ENCODE data around the gene MRPL1. TPM values are rescaled to one million over a fixed set of nuclear protein-coding genes. Genes with fewer than 3 reads are reported as not detected.

MRPL1 gene
- total and polyA plus RNA-seq, 2 of the 13 experiments (the other 11 are each of a cell fraction or from before 2014, with no cell fraction given) = 23.3 to 61.5 TPM

DNA sequence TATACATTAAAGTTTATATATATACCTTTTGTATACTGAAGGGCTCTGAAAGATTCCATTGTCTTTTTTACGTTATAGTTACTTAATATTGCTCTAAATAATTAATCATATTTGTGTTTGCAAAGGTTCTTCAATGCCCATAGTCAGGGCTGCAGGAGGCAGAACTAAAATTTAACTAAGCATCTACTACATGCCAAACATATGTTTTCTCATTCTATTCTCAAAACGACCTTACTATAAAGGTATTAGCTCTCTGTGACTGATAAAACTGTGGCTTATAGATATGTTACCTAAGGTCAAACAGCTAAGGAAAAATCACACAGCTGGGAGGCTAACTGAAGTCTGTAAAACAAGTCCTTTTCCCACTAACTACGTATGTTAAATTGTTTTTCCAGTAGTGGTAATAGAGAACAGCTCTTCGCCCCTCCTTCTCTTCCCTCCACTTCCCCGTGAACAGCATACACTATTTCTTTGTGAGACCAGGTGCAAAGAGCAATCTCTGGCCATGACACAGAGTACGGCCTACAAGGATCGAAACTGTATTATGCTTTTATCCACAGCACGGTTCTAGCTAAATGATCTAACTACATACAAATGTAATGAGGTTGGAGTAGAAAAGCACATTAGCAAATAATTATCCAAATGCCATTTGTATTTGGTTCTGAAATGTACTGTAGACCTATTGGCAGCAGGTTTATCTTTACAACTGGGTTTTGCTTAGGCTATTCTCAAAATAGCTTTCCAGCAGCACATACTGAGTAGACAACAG, 45.1 kb upstream of the MRPL1 start (continued):
- TF ChIP-seq ZNF816 (CRISPR knock-in tag; IDR thresholded peaks at IDR 0.05; ENCODE audit: borderline replicate concordance) (no peak; the same call in 1 of the 2 replicates), NFYB (CRISPR knock-in tag; IDR thresholded peaks at IDR 0.05) (no peak), ZNF263 (CRISPR knock-in tag; IDR thresholded peaks at IDR 0.05) (no peak), MAF1 (CRISPR knock-in tag; IDR thresholded peaks at IDR 0.05; ENCODE audit: borderline replicate concordance) (no peak), NR2F2 (IDR thresholded peaks at IDR 0.05; ENCODE audit: borderline replicate concordance, low read depth) (no peak), NFATC3 (CRISPR knock-in tag; IDR thresholded peaks at IDR 0.05) (no peak), ZNF124 (CRISPR knock-in tag; IDR thresholded peaks at IDR 0.05) (peak; percentile 78; the same call in 1 of the 2 replicates), RORA (CRISPR knock-in tag; IDR thresholded peaks at IDR 0.05) (no peak), TCF12 (IDR thresholded peaks at IDR 0.05) (no peak), TCF12 (CRISPR knock-in tag; IDR thresholded peaks at IDR 0.05) (no peak), ZFYVE20 (CRISPR knock-in tag; IDR thresholded peaks at IDR 0.05; ENCODE audit: borderline replicate concordance, low read depth) (no peak), TARDBP (CRISPR knock-in tag; IDR thresholded peaks at IDR 0.05) (no peak), BRD4 (CRISPR knock-in tag; IDR thresholded peaks at IDR 0.05) (no peak), ZC3H4 (CRISPR knock-in tag; IDR thresholded peaks at IDR 0.05; ENCODE audit: borderline replicate concordance) (no peak), ZNF10 (CRISPR knock-in tag; IDR thresholded peaks at IDR 0.05; ENCODE audit: borderline replicate concordance, low read depth) (no peak), RBM22 (optimal IDR thresholded peaks at IDR 0.05; ENCODE audit: low read length) (no peak), DR1 (CRISPR knock-in tag; IDR thresholded peaks at IDR 0.05) (no peak), AHR (CRISPR knock-in tag; IDR thresholded peaks at IDR 0.05) (no peak), ZNF136 (CRISPR knock-in tag; IDR thresholded peaks at IDR 0.05; ENCODE audit: low read depth) (no peak), TOPORS (CRISPR knock-in tag; IDR thresholded peaks at IDR 0.05) (no peak), ZNF234 (CRISPR knock-in tag; conservative IDR thresholded peaks at IDR 0.05) (no peak)
- TF ChIP-seq, protein P1, sequence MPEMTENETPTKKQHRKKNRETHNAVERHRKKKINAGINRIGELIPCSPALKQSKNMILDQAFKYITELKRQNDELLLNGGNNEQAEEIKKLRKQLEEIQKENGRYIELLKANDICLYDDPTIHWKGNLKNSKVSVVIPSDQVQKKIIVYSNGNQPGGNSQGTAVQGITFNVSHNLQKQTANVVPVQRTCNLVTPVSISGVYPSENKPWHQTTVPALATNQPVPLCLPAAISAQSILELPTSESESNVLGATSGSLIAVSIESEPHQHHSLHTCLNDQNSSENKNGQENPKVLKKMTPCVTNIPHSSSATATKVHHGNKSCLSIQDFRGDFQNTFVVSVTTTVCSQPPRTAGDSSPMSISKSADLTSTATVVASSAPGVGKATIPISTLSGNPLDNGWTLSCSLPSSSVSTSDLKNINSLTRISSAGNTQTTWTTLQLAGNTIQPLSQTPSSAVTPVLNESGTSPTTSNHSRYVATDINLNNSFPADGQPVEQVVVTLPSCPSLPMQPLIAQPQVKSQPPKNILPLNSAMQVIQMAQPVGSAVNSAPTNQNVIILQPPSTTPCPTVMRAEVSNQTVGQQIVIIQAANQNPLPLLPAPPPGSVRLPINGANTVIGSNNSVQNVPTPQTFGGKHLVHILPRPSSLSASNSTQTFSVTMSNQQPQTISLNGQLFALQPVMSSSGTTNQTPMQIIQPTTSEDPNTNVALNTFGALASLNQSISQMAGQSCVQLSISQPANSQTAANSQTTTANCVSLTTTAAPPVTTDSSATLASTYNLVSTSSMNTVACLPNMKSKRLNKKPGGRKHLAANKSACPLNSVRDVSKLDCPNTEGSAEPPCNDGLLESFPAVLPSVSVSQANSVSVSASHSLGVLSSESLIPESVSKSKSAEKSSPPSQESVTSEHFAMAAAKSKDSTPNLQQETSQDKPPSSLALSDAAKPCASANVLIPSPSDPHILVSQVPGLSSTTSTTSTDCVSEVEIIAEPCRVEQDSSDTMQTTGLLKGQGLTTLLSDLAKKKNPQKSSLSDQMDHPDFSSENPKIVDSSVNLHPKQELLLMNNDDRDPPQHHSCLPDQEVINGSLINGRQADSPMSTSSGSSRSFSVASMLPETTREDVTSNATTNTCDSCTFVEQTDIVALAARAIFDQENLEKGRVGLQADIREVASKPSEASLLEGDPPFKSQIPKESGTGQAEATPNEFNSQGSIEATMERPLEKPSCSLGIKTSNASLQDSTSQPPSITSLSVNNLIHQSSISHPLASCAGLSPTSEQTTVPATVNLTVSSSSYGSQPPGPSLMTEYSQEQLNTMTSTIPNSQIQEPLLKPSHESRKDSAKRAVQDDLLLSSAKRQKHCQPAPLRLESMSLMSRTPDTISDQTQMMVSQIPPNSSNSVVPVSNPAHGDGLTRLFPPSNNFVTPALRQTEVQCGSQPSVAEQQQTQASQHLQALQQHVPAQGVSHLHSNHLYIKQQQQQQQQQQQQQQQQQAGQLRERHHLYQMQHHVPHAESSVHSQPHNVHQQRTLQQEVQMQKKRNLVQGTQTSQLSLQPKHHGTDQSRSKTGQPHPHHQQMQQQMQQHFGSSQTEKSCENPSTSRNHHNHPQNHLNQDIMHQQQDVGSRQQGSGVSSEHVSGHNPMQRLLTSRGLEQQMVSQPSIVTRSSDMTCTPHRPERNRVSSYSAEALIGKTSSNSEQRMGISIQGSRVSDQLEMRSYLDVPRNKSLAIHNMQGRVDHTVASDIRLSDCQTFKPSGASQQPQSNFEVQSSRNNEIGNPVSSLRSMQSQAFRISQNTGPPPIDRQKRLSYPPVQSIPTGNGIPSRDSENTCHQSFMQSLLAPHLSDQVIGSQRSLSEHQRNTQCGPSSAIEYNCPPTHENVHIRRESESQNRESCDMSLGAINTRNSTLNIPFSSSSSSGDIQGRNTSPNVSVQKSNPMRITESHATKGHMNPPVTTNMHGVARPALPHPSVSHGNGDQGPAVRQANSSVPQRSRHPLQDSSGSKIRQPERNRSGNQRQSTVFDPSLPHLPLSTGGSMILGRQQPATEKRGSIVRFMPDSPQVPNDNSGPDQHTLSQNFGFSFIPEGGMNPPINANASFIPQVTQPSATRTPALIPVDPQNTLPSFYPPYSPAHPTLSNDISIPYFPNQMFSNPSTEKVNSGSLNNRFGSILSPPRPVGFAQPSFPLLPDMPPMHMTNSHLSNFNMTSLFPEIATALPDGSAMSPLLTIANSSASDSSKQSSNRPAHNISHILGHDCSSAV (CRISPR knock-in tag; IDR thresholded peaks at IDR 0.05; ENCODE audit: borderline replicate concordance) = no peak
